ENCODE measurements around the gene IVD. TPM values are rescaled to one million over a fixed set of nuclear protein-coding genes. Genes with fewer than 3 reads are reported as not detected.

Gene IVD
- total and polyA plus RNA-seq, 2 donors (not counting 1 experiment from before 2014, with no cell fraction given): 41.7 to 106 TPM

DNA sequence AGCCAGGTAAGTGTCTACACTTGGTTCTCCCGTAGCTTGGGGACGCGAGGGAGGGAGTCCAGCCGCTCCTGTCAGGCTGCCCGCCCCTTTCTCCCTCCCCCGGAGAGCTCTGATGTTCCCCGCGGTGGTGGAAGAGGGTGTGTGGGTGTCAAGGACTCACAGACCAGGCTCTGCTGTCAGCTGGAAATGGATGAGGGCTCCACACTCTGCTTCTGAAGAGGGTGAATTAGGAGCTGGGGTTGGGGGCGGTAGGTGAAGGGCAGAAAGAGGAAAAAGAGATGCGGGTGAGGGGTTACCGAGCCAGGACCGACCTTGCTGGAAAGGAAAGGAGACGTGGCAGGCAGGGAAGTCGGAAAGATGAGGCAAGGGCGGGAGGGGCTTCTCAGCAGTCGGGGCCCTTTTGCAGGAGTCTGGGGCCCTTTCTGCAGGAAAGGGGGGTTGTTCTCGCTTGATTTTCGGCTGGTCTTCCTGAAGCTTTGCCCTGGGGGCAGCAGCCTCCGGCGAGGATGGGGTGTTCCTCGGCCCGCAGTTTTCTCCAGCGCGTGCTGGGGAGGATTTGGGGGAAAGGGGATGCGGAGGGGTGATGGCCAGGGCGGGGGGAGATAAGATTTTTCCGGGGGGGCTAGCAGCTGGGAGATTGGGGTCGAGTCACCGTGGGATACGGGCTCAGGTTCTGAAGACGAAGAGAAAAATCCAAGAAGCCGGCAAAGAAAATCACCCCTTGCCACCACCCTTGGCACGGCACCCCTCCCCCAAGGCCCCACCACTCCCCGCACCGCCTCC, 34.6 kb downstream of the IVD start:
- Mint-ChIP-seq H3K27me3 (peaks cover 31% of the 10 kb centered on the region), H3K27ac (peak overlapping the region; percentile 89), H3K9me3 (ENCODE audit: insufficient read depth) (no peaks in the 10 kb centered on the region), H3K4me3 (peak overlapping the region; percentile 91), H3K4me1 (peaks cover 61% of the 10 kb centered on the region)
- CTCF ChIA-PET: interaction anchor here (0.8 to 1.4 kb wide), 9 partner anchors 10 to 161 kb away, joined by 3 to 7 read pairs (median 4); no protein-coding TSS in a partner anchor
- H3K4me2 ChIP-seq (replicated peaks; ENCODE audit: low read depth, low read length, poor library complexity, severe bottlenecking): peak overlapping the region; percentile 99
- peak overlapping the region; percentile 12 to 80 (median 59) for H3K4me3 ChIP-seq (ENCODE audit: control extremely low read depth in 1 of 5, extremely low read depth in 1 of 5, insufficient read depth in 1 of 5, low read depth in 2 of 5, low read length in 4 of 5)
- H3K9ac ChIP-seq (ENCODE audit: low read length): peak overlapping the region; percentile 76
- POLR2A ChIA-PET: interaction anchor here (0.6 to 1.9 kb wide), 7 partner anchors 9 to 603 kb away, joined by 3 to 9 read pairs (median 4); partner anchors contain the start of genes C15orf62, IVD and PLCB2
- peaks cover 42 to 49% of the 10 kb centered on the region in 2 donors for H3K4me1 ChIP-seq (ENCODE audit: control insufficient read depth in 2 of 2, insufficient read depth in 2 of 2, low read length in 2 of 2)
- ATAC-seq (ENCODE audit: low read depth): no peak
- H3K27ac ChIP-seq (ENCODE audit: low read length in 2 of 2): no peak overlapping the region
- intact Hi-C loops (cut with micrococcal nuclease): loop anchor here (1.0 to 5.0 kb wide), 7 partner anchors 31 to 152 kb away; partner anchors contain the start of genes CCDC32, DISP2, IVD and KNL1
- H3K9me3 ChIP-seq (ENCODE audit: control extremely low read depth in 1 of 3, control insufficient read depth in 2 of 3, insufficient read depth in 1 of 3, low read length in 2 of 3): peaks cover 0 to 7% (median 0%) of the 10 kb centered on the region in 3 donors
- peaks cover 0 to 42% (median 18%) of the 10 kb centered on the region in 4 experiments for H3K27me3 ChIP-seq (replicated peaks in 1 of 4; ENCODE audit: control extremely low read depth in 1 of 4, control insufficient read depth in 3 of 4, insufficient read depth in 4 of 4, low read length in 3 of 4)
- peaks cover 36% of the 10 kb centered on the region for H3K79me2 ChIP-seq (ENCODE audit: control insufficient read depth, insufficient read depth, low read length)
- H4K20me1 ChIP-seq (ENCODE audit: control insufficient read depth, insufficient read depth, low read length, poor library complexity, severe bottlenecking): peaks cover 36% of the 10 kb centered on the region
- H3K36me3 ChIP-seq (replicated peaks in 1 of 2; ENCODE audit: control extremely low read depth in 1 of 2, control insufficient read depth in 1 of 2, extremely low read depth in 1 of 2, insufficient read depth in 2 of 2, low read length in 1 of 2): no peaks in the 10 kb centered on the region
- WGBS (ENCODE audit: insufficient coverage): under 1% methylated on average over 20 of the region's 35 CpGs
- TF ChIP-seq, protein P1, sequence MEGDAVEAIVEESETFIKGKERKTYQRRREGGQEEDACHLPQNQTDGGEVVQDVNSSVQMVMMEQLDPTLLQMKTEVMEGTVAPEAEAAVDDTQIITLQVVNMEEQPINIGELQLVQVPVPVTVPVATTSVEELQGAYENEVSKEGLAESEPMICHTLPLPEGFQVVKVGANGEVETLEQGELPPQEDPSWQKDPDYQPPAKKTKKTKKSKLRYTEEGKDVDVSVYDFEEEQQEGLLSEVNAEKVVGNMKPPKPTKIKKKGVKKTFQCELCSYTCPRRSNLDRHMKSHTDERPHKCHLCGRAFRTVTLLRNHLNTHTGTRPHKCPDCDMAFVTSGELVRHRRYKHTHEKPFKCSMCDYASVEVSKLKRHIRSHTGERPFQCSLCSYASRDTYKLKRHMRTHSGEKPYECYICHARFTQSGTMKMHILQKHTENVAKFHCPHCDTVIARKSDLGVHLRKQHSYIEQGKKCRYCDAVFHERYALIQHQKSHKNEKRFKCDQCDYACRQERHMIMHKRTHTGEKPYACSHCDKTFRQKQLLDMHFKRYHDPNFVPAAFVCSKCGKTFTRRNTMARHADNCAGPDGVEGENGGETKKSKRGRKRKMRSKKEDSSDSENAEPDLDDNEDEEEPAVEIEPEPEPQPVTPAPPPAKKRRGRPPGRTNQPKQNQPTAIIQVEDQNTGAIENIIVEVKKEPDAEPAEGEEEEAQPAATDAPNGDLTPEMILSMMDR (IDR thresholded peaks at IDR 0.05): no peak
- no peak for TF ChIP-seq EZH2 (IDR thresholded peaks at IDR 0.05; ENCODE audit: borderline replicate concordance, insufficient read depth, low read depth, low read length, poor library complexity, severe bottlenecking)
- DNase-seq: peak; percentile 54
- H2AFZ ChIP-seq (ENCODE audit: insufficient read depth, low read depth, low read length, poor library complexity, severe bottlenecking): peak overlapping the region; percentile 89
